NCI-H2227 (cell line): Measurements from ENCODE around the gene HADHB.
"Not testable (repeated sequence)": the region's sequence is repeated elsewhere in the genome, so short reads cannot be mapped to it uniquely, and the experiment has no call there.

Experiments
- DNase-seq: peaks from one replicate; lab custom pipeline; 2025; ENCODE audit not compliant: unreplicated experiment; lab: John Stamatoyannopoulos, UW

HADHB gene

DNA sequence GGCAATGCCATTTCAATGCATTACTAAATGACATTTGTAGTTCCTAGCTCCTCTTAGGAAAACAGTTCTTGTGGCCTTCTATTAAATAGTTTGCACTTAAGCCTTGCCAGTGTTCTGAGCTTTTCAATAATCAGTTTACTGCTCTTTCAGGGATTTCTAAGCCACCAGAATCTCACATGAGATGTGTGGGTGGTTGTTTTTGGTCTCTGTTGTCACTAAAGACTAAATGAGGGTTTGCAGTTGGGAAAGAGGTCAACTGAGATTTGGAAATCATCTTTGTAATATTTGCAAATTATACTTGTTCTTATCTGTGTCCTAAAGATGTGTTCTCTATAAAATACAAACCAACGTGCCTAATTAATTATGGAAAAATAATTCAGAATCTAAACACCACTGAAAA is 45.3 kb downstream of the HADHB start:
- DNase-seq: no peak

DNA sequence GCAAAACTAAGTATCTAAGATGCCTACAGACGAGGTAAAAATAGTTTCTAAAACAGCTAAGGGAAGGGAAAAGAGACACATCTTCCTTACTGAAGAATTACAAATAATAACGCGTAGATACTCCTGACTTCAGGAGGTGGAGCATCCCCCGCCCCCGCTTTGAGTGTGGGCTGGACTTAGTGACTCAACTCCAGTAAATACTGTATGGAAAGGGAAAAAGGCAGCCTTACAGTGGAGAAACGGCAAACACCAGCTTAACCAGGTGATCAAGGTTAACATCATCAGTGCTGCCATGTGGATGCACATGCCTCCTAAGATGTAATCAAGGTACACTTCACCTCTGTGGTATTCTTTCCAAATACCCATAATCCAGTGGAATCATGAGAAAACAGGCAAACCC is 47.9 kb downstream of the HADHB start:
- DNase-seq: no peak

DNA sequence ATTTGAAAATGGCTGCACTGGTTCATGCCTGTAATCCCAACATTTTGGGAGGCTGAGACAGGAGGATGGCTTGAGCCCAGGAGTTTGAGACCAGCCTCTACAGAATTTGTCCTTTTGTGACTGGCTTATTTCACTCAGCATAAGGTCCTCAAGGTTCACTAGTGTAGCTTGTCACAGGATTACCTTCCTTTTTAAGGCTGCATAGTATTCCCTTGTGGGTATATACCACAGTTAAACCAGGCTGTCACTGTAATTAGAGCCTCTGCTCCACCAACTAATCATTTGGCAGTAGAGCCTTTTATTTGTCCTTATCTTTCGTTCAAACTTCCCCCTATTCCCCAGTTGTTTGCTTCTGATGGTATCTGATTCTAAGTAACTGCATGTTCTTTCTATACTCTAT is 50.8 kb downstream of the HADHB start:
- DNase-seq: no peak

DNA sequence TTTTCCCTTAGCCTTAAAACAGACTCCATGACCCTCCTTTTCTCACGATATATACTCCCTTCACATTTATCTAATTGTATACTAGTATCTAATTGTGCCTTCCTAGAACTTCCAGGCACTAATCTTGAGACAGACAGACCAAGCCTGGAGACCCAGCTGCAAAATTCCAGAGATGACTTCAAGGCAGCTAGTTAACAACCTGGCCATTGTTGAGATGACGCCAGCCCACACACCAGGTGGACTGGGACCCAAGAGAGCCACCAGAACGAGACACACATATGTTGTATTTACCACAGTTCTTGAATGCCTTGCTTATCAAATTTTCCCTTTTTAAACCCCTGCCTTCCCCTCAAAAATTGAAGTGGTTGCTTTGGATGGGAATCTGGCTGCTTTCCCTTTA is 52.3 kb downstream of the HADHB start:
- DNase-seq: no peak

GRCh38 chr2:26298286-26298637 is 53.5 kb downstream of the HADHB start:
- no peak for DNase-seq

- no peak for DNase-seq
These were observed 54.1 kb downstream of the HADHB start for GRCh38 chr2:26298638-26299393.

DNA sequence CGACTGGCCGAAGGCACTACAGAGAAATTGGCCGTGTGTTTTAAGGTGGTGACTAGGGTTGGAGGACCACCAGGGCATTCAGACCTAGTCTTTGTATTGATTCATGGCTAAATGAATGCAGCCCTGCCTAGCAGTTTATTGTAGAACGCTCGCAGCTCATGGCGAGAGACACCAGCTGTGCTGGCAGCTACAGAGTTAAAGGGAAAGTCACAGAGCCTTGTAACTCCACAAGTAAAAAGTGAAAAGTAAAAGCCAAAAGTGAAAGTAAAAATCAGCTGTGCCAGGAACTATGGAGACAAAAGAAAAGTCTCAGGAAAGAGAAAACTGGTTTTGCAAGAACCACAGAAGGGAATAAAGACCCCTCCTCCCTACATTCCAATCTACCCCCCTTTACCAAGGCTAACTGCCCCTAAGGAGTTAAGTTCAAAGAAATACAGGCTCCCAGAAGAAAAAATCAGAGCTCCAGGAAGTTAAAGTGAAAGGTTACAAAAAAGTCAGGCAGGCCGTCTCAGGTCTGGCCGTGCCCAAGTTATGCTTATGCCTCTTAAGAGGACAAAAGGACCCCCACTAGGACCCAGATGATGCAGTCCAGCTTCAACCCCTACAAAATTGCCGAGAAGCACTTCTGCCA is 54.8 kb downstream of the HADHB start:
- DNase-seq: peak; percentile 18

DNA sequence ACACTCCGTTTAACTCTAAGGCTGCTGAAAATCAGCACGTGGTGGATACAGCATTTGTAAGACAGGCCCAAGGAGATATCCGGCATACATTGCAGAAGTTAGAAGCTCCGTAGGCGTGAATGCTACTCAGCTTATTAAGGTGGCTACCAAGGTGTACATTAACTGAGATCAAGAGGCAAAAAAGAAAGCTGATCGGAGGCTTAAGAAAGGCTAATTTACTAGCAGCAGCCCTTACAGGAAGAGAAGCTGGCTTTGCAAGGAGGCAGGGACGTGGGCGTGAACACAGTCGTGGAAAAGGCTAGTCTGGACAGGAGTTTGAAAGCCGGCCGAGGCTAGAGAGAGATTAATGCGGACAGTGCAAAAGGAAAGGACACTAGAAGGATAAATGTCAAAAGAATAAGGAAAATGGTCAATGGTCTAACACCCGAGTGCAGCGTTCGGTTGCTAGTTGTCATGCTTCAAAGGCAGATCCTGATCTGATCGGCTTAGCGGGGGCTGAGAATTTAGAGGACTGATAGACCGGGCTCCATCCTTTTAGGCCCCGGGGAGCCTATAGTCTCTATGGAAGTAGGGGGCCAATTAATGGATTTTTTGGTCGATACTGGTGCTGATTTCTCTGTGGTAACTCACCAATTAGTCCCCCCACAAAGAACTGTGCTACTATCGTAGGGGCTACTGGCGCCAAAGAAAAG is 55.6 kb downstream of the HADHB start:
- DNase-seq: no peak

DNA sequence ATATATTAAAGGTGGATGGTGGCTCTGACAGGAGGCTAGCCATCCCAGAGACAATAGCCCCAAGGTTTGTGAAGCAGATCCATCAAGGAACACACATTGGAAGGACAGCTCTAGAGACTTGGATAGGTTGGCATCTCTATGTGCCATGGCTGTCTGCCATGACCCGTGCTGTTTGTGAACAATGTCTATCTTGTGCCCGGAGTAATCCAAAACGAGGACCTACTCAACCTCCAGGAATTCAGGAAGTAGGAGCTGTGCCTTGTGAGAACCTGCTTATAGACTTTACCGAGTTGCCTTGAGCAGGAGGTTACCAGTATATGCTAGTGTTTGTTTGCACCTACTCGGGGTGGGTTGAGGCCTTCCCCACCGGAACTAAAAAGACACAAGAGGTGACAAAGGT is 58.1 kb downstream of the HADHB start:
- DNase-seq: no peak

GRCh38 chr2:26305094-26305493 is 60.4 kb downstream of the HADHB start:
- DNase-seq: not testable (repeated sequence)

DNA sequence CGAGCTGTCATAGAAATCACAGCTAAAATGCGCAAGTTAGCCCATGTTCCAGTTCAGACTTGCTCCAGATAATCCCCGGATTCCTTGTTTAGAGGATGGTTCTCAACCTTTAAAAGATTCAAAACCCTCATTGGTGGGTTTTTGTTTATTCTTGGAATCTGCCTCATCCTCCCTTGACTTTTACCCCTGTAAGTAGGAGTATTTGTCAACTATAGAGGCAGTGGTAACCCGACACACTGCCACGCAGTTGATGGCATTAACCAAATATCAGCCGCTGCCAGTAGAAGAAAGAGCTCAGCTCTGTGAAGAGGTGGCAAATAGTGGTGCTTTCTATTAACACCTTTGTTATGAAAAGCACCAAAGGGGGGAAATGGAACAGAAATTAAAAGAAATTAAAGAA is 60.8 kb downstream of the HADHB start:
- no peak for DNase-seq

- no peak for DNase-seq
These were observed 65.2 kb downstream of the HADHB start for GRCh38 chr2:26309921-26310320.

- no peak for DNase-seq
These were observed 67.7 kb downstream of the HADHB start for GRCh38 chr2:26312471-26312870.

GRCh38 chr2:26313446-26313845 is 68.7 kb downstream of the HADHB start:
- no peak for DNase-seq

DNA sequence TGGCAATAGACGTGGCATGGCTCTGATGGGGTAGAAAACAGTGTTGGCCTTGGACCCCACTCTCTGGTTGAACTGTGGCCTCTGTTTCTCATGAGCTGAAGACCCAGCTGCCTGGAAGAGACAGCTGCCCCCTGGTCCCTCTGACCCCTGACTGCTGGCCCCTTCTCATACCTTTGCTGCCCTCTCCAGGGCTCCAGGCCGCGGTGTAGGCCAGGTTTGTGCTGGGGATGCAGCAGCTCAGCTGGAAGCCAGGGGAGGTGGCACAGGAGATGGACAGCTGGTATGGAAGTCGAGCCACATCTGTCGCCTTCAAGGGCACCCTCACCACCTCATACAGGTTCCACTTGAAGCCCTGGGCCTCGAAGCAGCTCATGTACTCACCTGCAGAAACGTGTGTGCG is 69.5 kb downstream of the HADHB start:
- no peak for DNase-seq

DNA sequence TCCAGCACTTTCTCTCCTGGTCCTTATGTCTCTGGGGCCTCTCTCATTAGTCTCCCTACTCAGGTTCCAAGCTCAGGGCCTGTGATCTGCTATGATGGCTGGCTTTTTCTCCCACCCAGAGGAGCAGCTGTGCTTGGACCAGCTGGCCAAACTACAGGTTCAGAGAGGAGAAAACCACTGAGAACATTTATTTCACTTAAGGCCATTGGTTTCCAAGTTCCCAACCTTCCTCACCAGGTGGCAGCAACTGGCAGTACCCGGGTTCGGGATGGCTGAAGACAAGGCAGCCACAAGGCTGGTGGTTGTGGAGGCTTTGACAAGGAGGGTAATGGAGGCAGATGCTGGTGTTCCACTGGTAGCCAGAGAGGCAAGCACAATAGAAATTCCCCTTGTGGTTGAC is 71.3 kb downstream of the HADHB start:
- DNase-seq: peak; percentile 11

- DNase-seq: no peak
These were observed 72.1 kb downstream of the HADHB start for GRCh38 chr2:26316845-26317244.

DNA sequence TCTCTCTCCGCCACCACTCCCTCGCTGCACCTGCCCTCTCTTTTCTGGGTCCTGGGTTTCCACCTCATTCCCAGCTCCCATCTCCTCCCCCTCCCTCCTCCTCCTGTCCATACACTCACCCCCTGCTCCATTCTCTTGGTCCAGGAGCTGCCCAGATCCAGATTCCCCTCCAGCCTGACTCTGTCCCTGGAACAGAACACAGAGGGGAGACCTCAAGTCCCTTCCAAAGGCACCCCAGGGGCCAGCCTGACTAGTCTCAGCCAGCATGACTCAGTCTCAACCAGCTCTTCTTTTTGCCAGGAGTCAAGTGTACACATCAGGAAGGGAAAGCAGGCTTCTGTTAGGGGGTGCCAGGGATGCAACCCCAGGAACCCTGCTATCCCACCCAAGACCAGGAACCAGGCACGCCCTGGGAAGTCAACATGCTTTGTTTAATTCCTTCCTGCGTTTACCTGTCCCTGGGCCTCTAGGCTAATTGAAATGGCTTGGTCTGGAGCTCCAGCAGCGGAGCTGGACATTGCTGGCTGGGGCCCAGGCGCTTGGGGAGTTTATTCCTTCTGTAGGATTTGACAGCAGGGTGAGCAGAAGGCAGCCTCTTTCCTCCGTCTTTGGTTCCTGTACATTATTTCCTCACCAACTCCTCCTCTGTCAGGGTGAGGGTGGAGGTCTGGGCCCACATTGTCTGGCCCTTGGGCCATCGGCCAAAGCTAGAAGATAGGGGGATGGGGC is 72.8 kb downstream of the HADHB start:
- DNase-seq: no peak

DNA sequence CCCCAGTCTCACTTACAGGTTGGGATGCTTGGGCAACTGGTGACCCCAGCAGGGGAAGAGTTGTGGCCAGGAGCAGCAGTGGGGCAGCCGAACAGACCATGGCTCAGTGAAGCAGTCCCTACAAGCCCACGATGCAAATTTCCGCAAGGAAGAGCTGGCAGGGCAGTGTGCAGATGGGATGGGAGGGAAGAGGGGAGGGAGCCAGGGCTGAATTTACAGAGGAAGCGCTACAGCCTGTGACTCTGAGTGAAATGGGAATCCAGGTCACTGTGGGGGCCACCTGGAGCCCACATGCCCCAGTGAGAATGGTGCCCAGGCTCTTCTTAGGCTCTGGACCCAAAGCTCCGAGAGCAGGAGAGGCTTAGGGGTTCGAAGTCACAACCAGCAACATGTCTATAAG is 74.2 kb downstream of the HADHB start:
- DNase-seq: no peak

- DNase-seq: not testable (repeated sequence)
These were observed 79.7 kb downstream of the HADHB start for GRCh38 chr2:26324479-26324878.

DNA sequence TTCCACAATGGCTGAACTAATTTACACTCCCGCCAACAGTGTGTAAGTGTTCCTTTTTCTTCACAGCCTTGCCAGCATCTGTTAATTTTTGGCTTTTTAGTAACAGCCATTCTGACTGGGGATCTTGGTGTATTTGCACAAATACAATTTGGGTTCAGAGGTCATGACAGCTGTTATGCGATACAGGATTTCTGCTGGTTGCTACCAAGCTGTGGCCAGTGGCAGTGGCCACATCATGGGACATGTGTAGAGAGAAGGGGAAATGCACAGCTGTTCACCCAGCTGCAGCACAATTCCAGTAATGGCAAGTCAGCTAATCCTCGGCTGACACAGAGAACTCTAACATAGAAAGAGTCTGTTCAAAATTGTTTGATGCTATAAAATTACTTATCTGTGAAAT is 80.2 kb downstream of the HADHB start:
- DNase-seq: no peak

- DNase-seq: no peak
These were observed 81.1 kb downstream of the HADHB start for GRCh38 chr2:26325851-26326250.
